IMR-90 (cell line): ENCODE data around the gene PRPS1. TPM values are rescaled to one million over a fixed set of nuclear protein-coding genes. Genes with fewer than 3 reads are reported as not detected.
"Not testable (repeated sequence)": the region's sequence is repeated elsewhere in the genome, so short reads cannot be mapped to it uniquely, and the experiment has no call there.

Experiments used
- ATAC-seq: fragments of 200-7000 bp; cut with Tn5 transposase; 2 replicates; pipeline ENCODE4 v1.9.1; 2020; ENCODE audit warnings: low read depth, mild to moderate bottlenecking, moderate library complexity
- BruUV-seq: library from RNA; stranded (reverse); fragments of 400-500 nt; replicated peaks from 2 replicates; lab custom pipeline; 2021; lab: Mats Ljungman, UMichigan
- CTCF ChIA-PET: fragments of 300-600 bp; formaldehyde crosslinking; extraction: SDS; loops from one replicate; lab custom pipeline; 2021; ENCODE audit warnings: antibody characterized with exemption; lab: Yijun Ruan, JAX
- POLR2A ChIA-PET: fragments of 300-600 bp; sonication (Branson Sonifier 250); formaldehyde crosslinking; loops from one replicate; lab custom pipeline; 2022; ENCODE audit warnings: antibody characterized with exemption; ENCODE audit not compliant: unreplicated experiment; lab: Charles Lee
- DNase-seq: peaks from one replicate; pipeline ENCODE4 v3.0.0; 2013
- H2AFZ ChIP-seq: replicated peaks from 2 replicates; pipeline ENCODE3; 2013; ENCODE audit warnings: low read length, mild to moderate bottlenecking; ENCODE audit not compliant: poor library complexity
- H2AK5ac ChIP-seq: 2 replicates; pipeline ENCODE4 v1.6.1; 2013; ENCODE audit warnings: low read depth, low read length, inconsistent platforms
- H2AK9ac ChIP-seq: replicated peaks from 2 replicates; pipeline ENCODE3; 2013; ENCODE audit warnings: mild to moderate bottlenecking, low read depth, low read length, moderate library complexity; ENCODE audit not compliant: poor library complexity
- H2BK120ac ChIP-seq: 2 replicates; pipeline ENCODE4 v1.6.1; 2013; ENCODE audit warnings: low read depth, low read length, inconsistent platforms
- H2BK15ac ChIP-seq: 3 replicates; pipeline ENCODE4 v1.6.1; 2013; ENCODE audit warnings: low read depth, low read length, inconsistent platforms
- H2BK20ac ChIP-seq: 2 replicates; pipeline ENCODE4 v1.6.1; 2013; ENCODE audit warnings: low read depth, mild to moderate bottlenecking, inconsistent platforms, low read length, moderate library complexity
- H2BK5ac ChIP-seq: 2 replicates; pipeline ENCODE4 v1.6.1; 2013; ENCODE audit warnings: mild to moderate bottlenecking, low read depth, low read length, inconsistent platforms; ENCODE audit not compliant: poor library complexity, severe bottlenecking
- H3K14ac ChIP-seq: replicated peaks from 2 replicates; pipeline ENCODE4 v1.6.1; 2013; ENCODE audit warnings: low read depth, low read length, inconsistent platforms
- H3K18ac ChIP-seq: 2 replicates; pipeline ENCODE4 v1.6.1; 2013; ENCODE audit warnings: low read depth, low read length, control low read depth
- H3K23ac ChIP-seq: 2 replicates; pipeline ENCODE4 v1.6.1; 2013; ENCODE audit warnings: low read depth, low read length, inconsistent platforms
- H3K27ac ChIP-seq: 2 replicates; pipeline ENCODE4 v1.5.1; 2013; ENCODE audit warnings: mild to moderate bottlenecking, control low read depth, low read length; ENCODE audit not compliant: insufficient read depth
- H3K27me3 ChIP-seq: 2 replicates; pipeline ENCODE4 v1.6.1; 2013; ENCODE audit warnings: low read length; ENCODE audit not compliant: control insufficient read depth, insufficient read depth
- H3K36me3 ChIP-seq: 2 replicates; pipeline ENCODE4 v1.6.1; 2013; ENCODE audit warnings: low read length, mixed read lengths; ENCODE audit not compliant: control insufficient read depth, insufficient read depth
- H3K4ac ChIP-seq: 2 replicates; pipeline ENCODE4 v1.6.1; 2013; ENCODE audit warnings: low read depth, low read length, inconsistent platforms
- H3K4me1 ChIP-seq: 2 replicates; pipeline ENCODE4 v1.6.1; 2013; ENCODE audit warnings: low read length, mixed read lengths; ENCODE audit not compliant: control insufficient read depth, insufficient read depth
- H3K4me2 ChIP-seq: 2 replicates; pipeline ENCODE4 v1.6.1; 2013; ENCODE audit warnings: low read depth, mild to moderate bottlenecking, control low read depth, low read length, moderate library complexity
- H3K4me3 ChIP-seq: 2 replicates; pipeline ENCODE4 v1.5.1; 2013; ENCODE audit warnings: low read depth, mild to moderate bottlenecking, control low read depth, low read length, moderate library complexity; ENCODE audit not compliant: insufficient read depth
- H3K56ac ChIP-seq: 2 replicates; pipeline ENCODE4 v1.6.1; 2013; ENCODE audit warnings: low read length, inconsistent platforms; ENCODE audit not compliant: insufficient read depth; ENCODE audit errors: extremely low read depth
- H3K79me1 ChIP-seq, 2 experiments: 2 replicates each; pipeline ENCODE4 v1.6.1; 2013; ENCODE audit warnings: low read length in 2 of 2, inconsistent platforms in 1 of 2, low read depth in 1 of 2
- H3K9ac ChIP-seq: 2 replicates; pipeline ENCODE4 v1.6.1; 2013; ENCODE audit warnings: low read depth, low read length, control low read depth
- H3K9me1 ChIP-seq: 2 replicates; pipeline ENCODE4 v1.6.1; 2013; ENCODE audit warnings: low read length, inconsistent platforms; ENCODE audit not compliant: insufficient read depth
- H3K9me3 ChIP-seq: 2 replicates; pipeline ENCODE4 v1.6.1; 2013; ENCODE audit warnings: low read length; ENCODE audit not compliant: control insufficient read depth, insufficient read depth
- H4K20me1 ChIP-seq: 2 replicates; pipeline ENCODE4 v1.6.1; 2013; ENCODE audit warnings: low read length, inconsistent platforms; ENCODE audit not compliant: insufficient read depth
- H4K5ac ChIP-seq: 2 replicates; pipeline ENCODE4 v1.6.1; 2013; ENCODE audit warnings: mild to moderate bottlenecking, low read depth, low read length, control low read depth
- H4K8ac ChIP-seq, 2 experiments: 2 replicates each; pipeline ENCODE4 v1.6.1; 2013; ENCODE audit warnings: low read depth in 2 of 2, low read length in 2 of 2, control low read depth in 1 of 2, inconsistent platforms in 1 of 2
- H4K91ac ChIP-seq: 2 replicates; pipeline ENCODE4 v1.6.1; 2013; ENCODE audit warnings: low read depth, low read length, inconsistent platforms; ENCODE audit not compliant: insufficient read depth
- NFE2L2 ChIP-seq: fragments of 150-350 bp; IDR thresholded peaks from 2 replicates; pipeline ENCODE4 v1.6.1; 2016; ENCODE audit warnings: low read depth, mild to moderate bottlenecking, low read length
- SMC3 ChIP-seq: fragments of 150-350 bp; IDR thresholded peaks from 2 replicates; pipeline ENCODE4 v1.6.1; 2016; ENCODE audit warnings: low read depth, mild to moderate bottlenecking, antibody characterized with exemption, low read length, moderate library complexity
- WGBS, 2 experiments: methylation state at CpG; one replicate each; pipeline versions ENCODE4 v1.1.5 to v1.1.7; 2013; ENCODE audit warnings: missing lambda C conversion rate in 2 of 2; ENCODE audit not compliant: insufficient read length in 1 of 2; ENCODE audit errors: extremely low coverage in 2 of 2; 5-methylcytosine and 5-hydroxymethylcytosine counted together
- dilution Hi-C: fragments of 300-500 bp; cut with HindIII; formaldehyde crosslinking; loops from one replicate; pipeline ENCODE4 v1.14.3; 2018; ENCODE audit warnings: low sequenced_read_pairs; ENCODE audit not compliant: unreplicated experiment
- in situ Hi-C: fragments of 300-500 bp; cut with MboI; formaldehyde crosslinking; loops from 3 replicates; pipeline ENCODE4 v1.14.3; 2019; ENCODE audit warnings: low sequenced_read_pairs, inconsistent platforms, mixed read lengths
- intact Hi-C: fragments of 100-400 bp; cut with micrococcal nuclease; formaldehyde crosslinking; loops from 2 replicates; pipeline ENCODE4 v1.10.0; 2022
- polyA plus RNA-seq, 3 experiments: library from polyadenylated mRNA; depleted of rRNA; stranded (reverse); fragments of >200 nt; gene quantifications; 2 replicates each; pipeline ENCODE4 v1.2.3, GENCODE V29; 2012; ENCODE audit warnings: low replicate concordance in 1 of 3
- total RNA-seq: library from RNA; depleted of rRNA; stranded (reverse); fragments of >200 nt; gene quantifications from 2 replicates; pipeline ENCODE4 v1.2.3, GENCODE V29; 2012

PRPS1 gene
- total and polyA plus RNA-seq, 2 of the 4 experiments (the other 2 are of a cell fraction): 118 to 137 TPM

- POLR2A ChIA-PET: no interaction called here
- Histone ChIP-seq H3K9me1 (no peaks in the 10 kb centered on the region), H3K23ac (no peak overlapping the region), H3K9me3 (no peaks in the 10 kb centered on the region), H2BK15ac (no peak overlapping the region), H2AK5ac (no peak overlapping the region), H3K36me3 (no peaks in the 10 kb centered on the region), H3K9ac (no peak overlapping the region), H2AK9ac (no peak overlapping the region), H3K4me2 (no peak overlapping the region), H4K5ac (no peak overlapping the region), H2BK5ac (no peak overlapping the region), H3K4me3 (no peak overlapping the region), H3K56ac (no peak overlapping the region), H4K8ac (no peak overlapping the region), H3K79me1 (no peaks in the 10 kb centered on the region), H3K14ac (no peak overlapping the region), H3K27ac (no peak overlapping the region), H3K4ac (no peak overlapping the region), H2AFZ (no peak overlapping the region), H2BK20ac (no peak overlapping the region), H3K27me3 (no peaks in the 10 kb centered on the region; the same call in none of the 2 replicates), H2BK120ac (no peak overlapping the region), H4K20me1 (no peaks in the 10 kb centered on the region), H3K4me1 (no peaks in the 10 kb centered on the region; the same call in 1 of the 2 replicates), H4K91ac (no peak overlapping the region), H3K18ac (no peak overlapping the region)
- DNase-seq (no peak), ATAC-seq (no peak)
- BruUV-seq: no TSS peak
- CTCF ChIA-PET: interaction anchor here (0.5 kb wide), 1 partner anchor 9 kb away, joined by 3 read pairs; no protein-coding TSS in a partner anchor
- in situ Hi-C loops: no loop called here
- intact Hi-C loops: no loop called here
- dilution Hi-C loops: no loop called here
- no peak for TF ChIP-seq SMC3
- no peak for TF ChIP-seq NFE2L2
- 60% methylated on average over 10 of the region's 13 CpGs; no CpG with 5 or more reads in 1 of the 2 experiments for WGBS, 2 experiments
Measured at GRCh38 chrX:107603429-107604159, 24.7 kb upstream of the PRPS1 start.

DNA sequence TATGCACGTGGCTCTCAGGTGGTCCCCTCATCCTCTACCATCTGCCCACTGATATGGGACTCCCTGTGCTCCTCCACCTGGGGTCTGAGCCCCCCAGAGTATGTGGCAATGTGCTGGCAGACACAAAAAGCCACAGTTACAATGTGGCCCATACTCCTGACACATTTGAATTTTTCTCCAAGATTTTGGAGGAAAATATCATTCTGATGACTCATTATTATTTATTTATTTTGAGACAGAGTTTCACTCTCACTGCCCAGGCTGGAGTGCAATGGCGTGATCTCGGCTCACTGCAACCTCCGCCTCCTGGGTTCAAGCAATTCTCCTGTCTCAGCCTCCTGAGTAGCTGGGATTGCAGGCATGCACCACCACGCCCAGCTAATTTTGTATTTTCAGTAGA is 19.2 kb upstream of the PRPS1 start:
- H3K4ac ChIP-seq, H3K56ac ChIP-seq, H3K18ac ChIP-seq, intact Hi-C loops, H3K14ac ChIP-seq, H4K8ac ChIP-seq, DNase-seq, H3K4me2 ChIP-seq, BruUV-seq, H2AK5ac ChIP-seq, H2BK5ac ChIP-seq, H3K9me3 ChIP-seq, H3K9ac ChIP-seq, H3K4me3 ChIP-seq, H3K4me1 ChIP-seq, H4K20me1 ChIP-seq, H2BK15ac ChIP-seq, H3K36me3 ChIP-seq, H3K27ac ChIP-seq, H3K23ac ChIP-seq, H2AK9ac ChIP-seq, H3K79me1 ChIP-seq, POLR2A ChIA-PET, H3K27me3 ChIP-seq, in situ Hi-C loops, H4K5ac ChIP-seq, H2BK120ac ChIP-seq, CTCF ChIA-PET, dilution Hi-C loops, H3K9me1 ChIP-seq, H2AFZ ChIP-seq: not testable (repeated sequence)
- peak; percentile 56 for ATAC-seq
- H2BK20ac ChIP-seq: 0 out of 2 replicates have a peak overlapping the region, but pooled peaks have one; percentile 43
- WGBS, 2 experiments: 78% methylated on average over 1 of the region's 5 CpGs; no CpG with 5 or more reads in 1 of the 2 experiments
- H4K91ac ChIP-seq: peak overlapping the region; percentile 47; the same call in 1 of the 2 replicates
